HG03103 (cell line): ENCODE data around the gene TRIM5.
"Not testable (repeated sequence)": the region's sequence is repeated elsewhere in the genome, so short reads cannot be mapped to it uniquely, and the experiment has no call there.

Experiments
- ATAC-seq: cut with Tn5 transposase; IDR thresholded peaks from one replicate; pipeline ENCODE4 v1.9.1; 2021; ENCODE audit warnings: low read depth; ENCODE audit not compliant: unreplicated experiment

Gene TRIM5

GRCh38 chr11:5684646-5685362, at the start of gene TRIM5:
Gene TRIM5 (minus strand): TSS chr11:5685074. CDS start chr11:5680177, 4,897 bp downstream.
- ATAC-seq, result peak; percentile 66

- ATAC-seq, result no peak
These were observed 42.8 kb upstream of the TRIM5 start for GRCh38 chr11:5727691-5728090.

- no peak for ATAC-seq
These were observed 41.5 kb upstream of the TRIM5 start for GRCh38 chr11:5726351-5726750.

- ATAC-seq, result no peak
These were observed 37.7 kb upstream of the TRIM5 start for GRCh38 chr11:5722622-5723021.

GRCh38 chr11:5719703-5720495, 35.0 kb upstream of the TRIM5 start:
- ATAC-seq, result no peak

- not testable (repeated sequence) for ATAC-seq
These were observed 31.6 kb upstream of the TRIM5 start for GRCh38 chr11:5716518-5716917.

GRCh38 chr11:5713695-5714094, 28.8 kb upstream of the TRIM5 start:
- no peak for ATAC-seq

GRCh38 chr11:5712507-5712906, 27.6 kb upstream of the TRIM5 start:
- ATAC-seq, result peak; percentile 77

GRCh38 chr11:5705688-5706087, 20.8 kb upstream of the TRIM5 start:
- ATAC-seq, result no peak

GRCh38 chr11:5703741-5704536, 19.1 kb upstream of the TRIM5 start:
- peak; percentile 55 for ATAC-seq

GRCh38 chr11:5701055-5701577, 16.2 kb upstream of the TRIM5 start:
- no peak for ATAC-seq

GRCh38 chr11:5700421-5701054, 15.7 kb upstream of the TRIM5 start:
- ATAC-seq, result no peak

GRCh38 chr11:5698281-5698680, 13.4 kb upstream of the TRIM5 start:
- ATAC-seq, result no peak

- no peak for ATAC-seq
These were observed 11.3 kb upstream of the TRIM5 start for GRCh38 chr11:5696210-5696609.

- ATAC-seq, result no peak
These were observed 10.7 kb upstream of the TRIM5 start for GRCh38 chr11:5695580-5695979.

GRCh38 chr11:5694642-5695041, 9.8 kb upstream of the TRIM5 start:
- no peak for ATAC-seq

- ATAC-seq, result no peak
These were observed 7.1 kb upstream of the TRIM5 start for GRCh38 chr11:5691964-5692361.

- ATAC-seq, result not testable (repeated sequence)
These were observed 6.5 kb upstream of the TRIM5 start for GRCh38 chr11:5691238-5691963.

- no peak for ATAC-seq
These were observed 5.9 kb upstream of the TRIM5 start for GRCh38 chr11:5690736-5691135.

- ATAC-seq, result no peak
These were observed 5.3 kb upstream of the TRIM5 start for GRCh38 chr11:5690216-5690615.
